HG03565 (cell line): ENCODE results near the gene CGB7.
"Not testable (repeated sequence)": the region's sequence is repeated elsewhere in the genome, so short reads cannot be mapped to it uniquely, and the experiment has no call there.

ENCODE experiments used
- ATAC-seq: cut with Tn5 transposase; IDR thresholded peaks from one replicate; pipeline ENCODE4 v1.9.1; 2021; ENCODE audit warnings: mild to moderate bottlenecking, moderate library complexity; ENCODE audit not compliant: unreplicated experiment

CGB7 gene

DNA sequence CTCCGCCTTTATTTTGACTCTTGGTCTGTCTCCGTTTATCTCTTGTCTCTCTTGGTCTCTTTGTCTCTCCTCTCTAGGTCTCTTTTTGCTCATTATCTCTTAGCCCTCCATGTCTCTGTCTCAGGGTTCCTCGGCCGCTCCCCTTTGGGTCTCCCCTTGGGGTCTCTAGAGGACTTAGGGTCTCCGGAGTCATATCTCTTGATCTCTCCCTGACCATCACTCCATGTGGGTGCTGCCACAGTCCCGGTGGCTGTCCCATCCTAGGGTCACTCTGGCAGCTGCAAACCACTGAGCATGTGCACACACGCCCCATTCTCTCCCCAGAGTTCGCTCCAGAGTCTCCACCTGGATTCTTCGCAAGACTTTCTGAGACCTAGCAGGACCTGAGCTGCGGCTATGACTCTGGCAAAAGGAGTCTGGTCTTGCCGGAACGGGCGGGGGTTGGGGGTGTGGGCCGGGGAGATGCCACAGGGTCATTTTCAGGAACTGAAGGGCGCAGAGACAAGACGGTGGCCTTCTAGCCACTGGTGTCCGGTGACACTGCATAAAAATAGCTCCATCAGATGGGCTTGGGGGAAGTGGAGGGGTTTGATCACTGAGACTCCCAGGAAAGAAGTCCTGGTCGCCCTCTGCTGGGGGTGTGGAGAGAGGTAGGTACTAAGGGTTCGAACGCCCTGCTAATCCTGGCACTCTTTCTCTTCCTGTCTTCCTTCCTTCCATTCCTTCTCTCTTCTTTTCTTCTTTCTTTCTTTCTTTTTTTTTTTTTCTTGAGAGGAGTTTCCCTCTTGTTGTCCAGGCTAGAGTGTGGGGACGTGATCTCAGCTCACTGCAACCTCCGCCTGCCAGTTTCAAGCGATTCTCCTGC is 16.2 kb upstream of the CGB7 start:
- ATAC-seq, result no peak

DNA sequence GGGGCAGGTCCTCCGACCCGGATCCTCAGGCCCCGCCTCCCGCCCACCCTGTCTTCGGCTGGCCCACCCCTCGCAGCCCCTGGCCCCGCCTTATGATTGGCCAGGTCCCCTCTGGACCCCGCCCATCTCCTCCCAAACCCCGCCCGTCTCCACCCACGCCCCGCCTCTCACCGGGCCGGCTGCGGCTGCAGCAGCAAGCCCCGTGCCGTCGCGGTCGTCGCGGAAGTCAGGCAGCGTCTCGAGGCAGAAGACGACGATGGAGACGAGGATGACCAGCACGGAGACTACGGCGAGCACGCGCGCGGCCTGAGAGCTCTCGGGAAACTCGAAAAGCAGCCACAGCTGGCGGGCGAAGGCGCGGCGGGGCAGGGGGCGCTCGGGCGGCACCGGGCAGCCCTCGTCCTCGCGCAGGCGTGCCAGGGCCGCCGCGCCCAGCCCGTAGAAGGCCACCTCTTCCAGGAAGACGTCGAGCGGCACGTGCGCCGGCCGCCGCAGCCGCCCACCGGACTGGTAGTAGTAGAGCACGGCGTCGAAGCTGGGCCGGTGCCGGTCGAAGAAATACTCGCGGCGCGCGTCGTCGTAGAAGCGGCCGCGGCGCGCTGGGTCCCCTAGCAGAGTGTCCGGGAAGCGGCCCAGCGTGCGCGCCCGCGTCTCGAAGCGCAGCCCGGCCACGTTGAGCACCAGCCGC is 14.5 kb upstream of the CGB7 start:
- no peak for ATAC-seq

DNA sequence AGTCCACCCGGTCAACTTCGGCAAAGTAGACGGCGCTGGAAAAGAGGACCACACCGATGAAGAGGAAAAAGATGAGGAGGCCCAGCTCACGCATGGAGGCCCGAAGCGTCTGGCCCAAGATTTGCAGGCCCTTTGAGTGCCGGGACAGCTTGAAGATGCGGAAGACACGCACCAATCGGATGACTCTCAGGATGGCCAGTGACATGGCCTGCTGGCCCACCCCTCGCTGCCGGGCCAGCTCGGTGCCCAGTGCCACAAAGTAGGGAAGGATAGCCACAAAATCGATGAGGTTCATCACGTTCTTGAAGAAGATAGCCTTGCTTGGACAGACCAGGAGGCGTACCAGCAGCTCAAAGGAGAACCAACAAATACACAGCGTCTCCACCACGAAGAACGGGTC is 12.9 kb upstream of the CGB7 start:
- ATAC-seq, result no peak

GRCh38 chr19:49069026-49069425 is 11.5 kb upstream of the CGB7 start:
- no peak for ATAC-seq

DNA sequence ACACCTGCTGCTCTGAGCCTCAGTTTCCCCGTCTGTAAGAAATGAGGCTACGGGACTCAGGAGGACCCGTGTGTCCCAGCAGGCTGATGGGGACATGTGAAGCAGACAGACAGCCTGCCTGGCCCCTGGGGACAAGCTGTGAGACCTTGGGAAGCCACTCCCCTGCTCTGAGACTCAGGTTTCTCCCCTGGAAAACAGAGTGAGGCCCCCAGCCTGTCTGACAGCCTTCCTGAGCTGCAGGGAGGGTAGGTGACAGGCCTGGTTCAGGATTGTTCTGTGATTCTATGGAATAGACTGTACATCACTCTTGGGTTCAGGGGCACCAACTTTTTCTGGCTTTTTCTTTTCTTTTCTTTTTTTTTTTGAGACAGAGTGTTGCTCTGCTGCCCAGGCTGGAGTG is 10.0 kb upstream of the CGB7 start:
- ATAC-seq, result no peak

DNA sequence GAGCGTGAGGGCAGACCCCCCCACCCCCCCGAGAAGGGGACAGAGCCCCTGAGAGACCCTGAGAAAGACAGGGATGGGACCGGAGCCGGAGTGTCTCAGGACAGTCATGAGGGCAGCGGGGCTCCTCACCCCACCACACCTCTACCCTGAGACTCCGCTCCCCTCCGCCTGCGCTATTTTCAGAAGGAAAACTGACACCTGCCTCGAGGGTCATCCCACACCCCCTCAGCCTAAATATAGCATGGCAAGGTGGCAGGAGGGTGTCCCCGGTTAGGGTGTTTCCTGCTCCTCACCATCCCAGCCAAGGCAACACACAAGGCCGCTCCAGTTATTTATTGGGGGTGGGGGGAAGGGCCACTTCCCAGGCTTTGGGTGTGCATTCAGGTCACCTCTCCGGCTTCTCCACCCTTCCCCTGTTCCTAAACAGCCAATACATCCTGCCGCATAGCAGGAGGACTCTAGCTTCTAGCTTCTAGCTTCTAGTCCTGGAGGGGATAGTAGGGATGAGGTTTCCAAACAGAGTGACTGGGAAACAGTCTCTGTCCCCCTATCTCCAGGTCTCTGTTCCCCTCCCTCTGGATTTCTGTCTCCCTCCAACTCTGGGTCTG is 8.5 kb upstream of the CGB7 start:
- no peak for ATAC-seq

GRCh38 chr19:49064768-49065611 is 7.4 kb upstream of the CGB7 start, which contains the start of gene NTF4:
Gene NTF4, minus strand, starts transcription at chr19:49064818. Its CDS starts 2,821 bp downstream, at chr19:49061997.
- ATAC-seq, result no peak

- ATAC-seq, result no peak
These were observed 6.6 kb upstream of the CGB7 start for GRCh38 chr19:49064029-49064629.

DNA sequence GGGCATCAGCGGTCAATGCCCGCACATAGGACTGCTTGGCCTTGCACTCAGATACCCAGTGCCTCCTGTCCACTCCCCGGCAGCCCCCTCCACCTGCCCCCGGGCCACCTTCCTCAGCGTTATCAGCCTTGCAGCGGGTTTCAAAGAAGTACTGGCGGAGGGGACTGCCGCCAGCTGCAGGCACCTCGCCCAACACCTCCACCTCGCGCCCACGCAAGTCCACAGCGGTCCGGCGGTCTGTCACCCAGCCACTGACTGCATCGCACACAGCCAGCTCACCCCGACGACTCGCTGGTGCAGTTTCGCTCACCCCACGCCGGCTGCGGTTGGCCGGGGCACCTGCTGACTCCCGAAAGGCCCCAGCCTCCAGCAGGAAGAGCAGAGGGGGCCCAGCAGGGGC is 3.9 kb upstream of the CGB7 start:
- ATAC-seq, result no peak

DNA sequence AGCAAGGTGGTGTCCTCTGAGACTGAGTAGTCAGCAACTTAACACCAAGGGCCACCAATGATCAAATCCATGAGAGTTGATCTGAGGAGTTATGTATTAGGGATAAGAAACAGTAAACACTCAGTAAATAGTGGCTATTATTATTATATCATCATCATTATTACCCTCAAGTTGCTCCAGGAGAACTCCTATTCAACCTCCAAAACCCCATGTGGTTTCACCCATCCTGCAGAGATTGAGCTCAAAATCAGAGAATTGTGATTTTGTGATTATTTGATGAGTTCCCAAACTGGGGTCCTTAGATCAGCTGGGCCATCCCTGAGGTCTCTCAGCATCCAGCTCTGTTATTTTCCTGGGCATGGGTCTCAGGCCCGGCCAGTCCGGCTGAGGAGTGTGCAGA is 3.5 kb upstream of the CGB7 start:
- ATAC-seq, result no peak

- ATAC-seq, result no peak
These were observed 1.5 kb upstream of the CGB7 start for GRCh38 chr19:49059053-49059452.

DNA sequence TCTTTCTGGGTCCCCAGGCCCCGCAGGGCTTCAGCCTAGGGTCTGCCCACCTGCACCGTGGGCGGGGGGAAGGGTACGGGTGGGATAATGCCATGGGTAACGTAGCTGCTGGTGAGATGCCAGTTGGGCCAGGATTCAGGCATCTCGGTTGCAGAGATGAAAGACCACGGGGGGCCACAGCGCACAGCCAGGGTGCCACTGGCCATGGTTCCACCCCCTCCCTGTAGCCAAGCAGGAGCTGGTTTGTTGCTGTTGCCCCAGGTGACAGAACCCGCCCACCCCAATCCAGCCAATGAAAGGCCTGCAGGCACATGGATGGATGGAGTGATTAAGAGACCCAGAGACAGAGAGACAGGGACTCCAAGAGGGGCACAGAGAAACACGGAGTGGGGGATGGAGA is 1.0 kb upstream of the CGB7 start:
- ATAC-seq, result no peak

DNA sequence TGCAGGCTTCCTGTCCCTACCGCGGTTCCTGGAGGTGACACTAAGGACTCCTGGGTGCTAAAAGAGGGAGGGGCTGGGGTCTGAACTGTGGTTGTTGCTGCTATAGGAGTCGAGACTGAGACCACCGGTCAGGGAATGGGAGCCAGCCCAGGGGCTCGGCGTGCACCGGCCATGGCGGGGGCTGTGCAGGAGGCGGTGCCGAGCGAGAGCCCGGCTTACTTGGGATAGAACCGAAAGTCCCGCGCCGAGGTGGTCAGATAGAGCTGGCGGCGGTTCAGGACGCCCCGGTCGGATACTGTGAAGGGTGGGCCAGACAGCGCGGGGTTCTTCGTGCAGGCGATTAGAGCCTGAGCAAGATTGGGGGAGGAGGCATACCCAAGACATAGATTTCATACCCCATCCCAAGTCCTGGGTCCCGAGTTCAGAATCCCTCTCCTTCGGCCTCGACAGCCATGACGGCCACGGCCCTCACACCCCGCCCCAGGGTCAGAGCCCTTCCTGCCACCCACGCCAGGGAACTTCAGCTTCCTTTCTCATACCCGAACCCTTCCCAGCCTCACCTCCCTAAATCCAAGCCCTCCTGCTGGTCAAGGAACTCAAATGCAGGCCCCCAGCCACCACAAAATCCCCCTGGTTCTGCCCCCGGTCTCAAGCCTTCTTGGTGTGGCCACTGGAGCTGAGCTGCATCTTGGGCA is 500 bp downstream of the CGB7 start:
- not testable (repeated sequence) for ATAC-seq

DNA sequence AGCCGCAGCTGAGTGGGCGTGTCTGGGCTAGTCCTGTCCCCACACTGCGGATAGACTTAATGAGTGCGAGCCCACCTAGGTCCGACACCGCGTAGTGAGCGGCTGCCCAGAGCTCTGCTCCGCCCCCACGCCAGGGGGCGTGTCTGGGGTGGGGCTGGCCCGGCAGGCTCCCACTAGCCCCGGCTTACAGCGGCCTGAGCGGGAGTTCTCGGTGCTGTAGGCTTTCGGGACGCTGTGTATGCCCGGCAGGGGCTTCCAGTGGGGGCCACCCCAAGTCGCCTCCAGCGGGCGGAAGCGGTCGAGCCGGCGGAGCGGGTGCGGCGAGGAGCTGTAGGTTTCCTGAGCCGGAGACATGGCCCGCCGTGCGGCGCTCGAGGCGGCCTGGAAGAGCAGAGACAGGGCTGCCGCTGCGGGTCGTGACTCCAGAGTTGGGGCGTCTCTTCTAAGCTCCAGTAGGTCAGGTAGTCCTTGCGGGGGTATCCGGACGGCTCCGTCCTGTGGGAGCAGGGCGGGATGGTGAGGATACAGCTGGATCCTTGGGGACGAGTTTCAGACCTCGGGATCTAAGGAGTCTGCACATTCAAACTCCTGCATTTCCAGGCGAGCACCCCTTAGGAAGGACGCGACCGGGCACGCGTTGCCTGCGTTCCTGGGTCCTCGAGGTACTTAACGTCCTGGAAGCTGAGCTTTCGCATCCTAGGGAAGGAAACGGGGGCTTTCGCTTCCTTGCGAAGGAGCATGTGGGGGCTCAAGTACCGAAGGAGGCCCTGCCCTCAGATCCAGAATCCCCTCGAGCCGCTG is 1.2 kb downstream of the CGB7 start:
- no peak for ATAC-seq

DNA sequence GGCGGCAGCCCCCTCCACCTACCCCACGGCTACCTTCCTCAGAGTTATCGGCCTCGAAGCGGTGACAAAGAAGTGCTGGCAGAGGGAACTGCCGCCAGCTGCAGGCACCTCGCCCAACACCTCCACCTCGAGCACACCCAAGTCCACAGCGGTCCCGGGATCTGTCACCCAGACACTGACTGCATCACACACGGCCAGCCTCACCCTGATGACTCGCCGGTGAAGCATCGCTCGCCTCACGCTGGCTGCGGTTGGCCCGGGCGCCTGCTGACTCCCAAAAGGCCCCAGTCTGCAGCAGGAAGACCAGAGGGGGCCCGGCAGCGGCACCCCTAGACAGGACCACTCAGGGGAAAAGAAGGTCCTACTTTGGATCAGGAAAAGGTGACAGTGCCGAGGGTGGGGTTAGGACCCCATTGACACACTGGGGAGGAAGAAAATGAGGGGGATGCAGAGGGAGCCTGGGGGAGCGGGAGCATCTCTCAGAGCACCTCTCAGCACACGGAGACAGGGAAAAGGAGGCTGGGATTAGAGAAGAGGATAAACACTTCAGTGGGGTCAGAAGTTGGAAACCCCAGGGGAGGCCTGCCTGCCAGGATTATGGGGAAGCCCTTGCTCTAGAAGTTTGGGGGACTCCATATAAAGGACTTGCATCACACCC is 7.0 kb downstream of the CGB7 start:
- ATAC-seq, result not testable (repeated sequence)

GRCh38 chr19:49049834-49050233 is 7.7 kb downstream of the CGB7 start:
- not testable (repeated sequence) for ATAC-seq

DNA sequence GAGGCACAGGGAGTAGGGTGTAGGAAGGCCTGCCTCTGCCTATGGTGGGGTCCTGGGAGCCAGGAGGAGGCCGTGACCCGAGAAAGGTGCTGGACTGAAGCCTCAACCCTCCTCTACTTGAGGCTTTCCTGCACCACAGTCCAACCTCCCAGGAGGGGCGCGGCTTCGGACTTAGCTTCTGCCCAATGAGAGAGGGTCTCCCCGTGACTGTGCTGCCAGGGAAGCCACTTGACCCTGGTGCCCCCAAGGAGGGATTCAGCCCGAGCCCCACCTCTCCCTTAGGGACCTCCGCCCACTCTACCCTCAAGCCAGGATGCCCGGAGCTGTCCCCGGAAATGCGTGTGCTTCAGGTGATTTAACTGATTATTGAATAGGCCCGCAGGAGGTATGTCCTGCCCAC is 8.5 kb downstream of the CGB7 start, which contains the start of gene CGB8:
Gene CGB8 (minus strand): TSS at position 101 of the 400 bp plus-strand sequence. CDS start 372 bp downstream, outside the sequence.
- not testable (repeated sequence) for ATAC-seq

DNA sequence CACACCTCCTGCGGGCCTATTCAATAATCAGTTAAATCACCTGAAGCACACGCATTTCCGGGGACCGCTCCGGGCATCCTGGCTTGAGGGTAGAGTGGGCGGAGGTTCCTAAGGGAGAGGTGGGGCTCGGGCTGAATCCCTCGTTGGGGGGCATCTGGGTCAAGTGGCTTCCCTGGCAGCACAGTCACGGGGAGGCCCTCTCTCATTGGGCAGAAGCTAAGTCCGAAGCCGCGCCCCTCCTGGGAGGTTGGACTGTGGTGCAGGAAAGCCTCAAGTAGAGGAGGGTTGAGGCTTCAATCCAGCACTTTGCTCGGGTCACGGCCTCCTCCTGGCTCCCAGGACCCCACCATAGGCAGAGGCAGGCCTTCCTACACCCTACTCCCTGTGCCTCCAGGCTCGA is 14.0 kb downstream of the CGB7 start, which contains the start of gene CGB5:
Gene CGB5 (plus strand): TSS at position 301 of the 400 bp plus-strand sequence. CDS start 362 bp downstream, outside the sequence.
- ATAC-seq, result not testable (repeated sequence)
